GM12875 (cell line): Measurements from ENCODE around the gene CDH13.

Experiments used
- H3K4me3 ChIP-seq: one replicate; pipeline ENCODE4 v1.5.1; 2011; ENCODE audit warnings: low read depth, low read length, control low read depth
- TF ChIP-seq, protein P1 (sequence below): IDR thresholded peaks from 2 replicates; pipeline ENCODE4 v1.5.1; 2011; ENCODE audit warnings: low read depth, mild to moderate bottlenecking, control low read depth, inconsistent platforms, low read length, moderate library complexity, borderline replicate concordance; ENCODE audit not compliant: insufficient read depth

CDH13 gene

DNA sequence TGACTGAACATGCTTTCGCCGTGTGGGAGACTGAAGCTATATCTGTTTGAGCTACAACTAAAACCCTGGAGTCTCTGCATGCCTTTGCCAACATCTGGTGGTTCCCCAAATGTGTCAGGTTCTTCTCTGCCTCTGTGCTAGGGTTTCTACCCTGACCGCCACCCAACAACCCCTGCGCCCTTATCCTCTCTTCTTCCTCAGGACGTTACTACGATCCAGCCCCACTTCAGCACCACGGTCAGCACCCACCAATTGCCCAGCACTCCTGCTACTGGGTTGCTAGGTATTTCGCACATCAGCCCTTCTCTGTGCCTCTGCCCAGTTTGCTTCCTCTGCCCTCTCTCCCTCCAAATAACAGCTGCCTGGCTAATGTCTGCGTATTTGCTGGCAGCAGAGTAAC lies 1074.7 kb downstream of the CDH13 start:
- TF ChIP-seq, protein P1, sequence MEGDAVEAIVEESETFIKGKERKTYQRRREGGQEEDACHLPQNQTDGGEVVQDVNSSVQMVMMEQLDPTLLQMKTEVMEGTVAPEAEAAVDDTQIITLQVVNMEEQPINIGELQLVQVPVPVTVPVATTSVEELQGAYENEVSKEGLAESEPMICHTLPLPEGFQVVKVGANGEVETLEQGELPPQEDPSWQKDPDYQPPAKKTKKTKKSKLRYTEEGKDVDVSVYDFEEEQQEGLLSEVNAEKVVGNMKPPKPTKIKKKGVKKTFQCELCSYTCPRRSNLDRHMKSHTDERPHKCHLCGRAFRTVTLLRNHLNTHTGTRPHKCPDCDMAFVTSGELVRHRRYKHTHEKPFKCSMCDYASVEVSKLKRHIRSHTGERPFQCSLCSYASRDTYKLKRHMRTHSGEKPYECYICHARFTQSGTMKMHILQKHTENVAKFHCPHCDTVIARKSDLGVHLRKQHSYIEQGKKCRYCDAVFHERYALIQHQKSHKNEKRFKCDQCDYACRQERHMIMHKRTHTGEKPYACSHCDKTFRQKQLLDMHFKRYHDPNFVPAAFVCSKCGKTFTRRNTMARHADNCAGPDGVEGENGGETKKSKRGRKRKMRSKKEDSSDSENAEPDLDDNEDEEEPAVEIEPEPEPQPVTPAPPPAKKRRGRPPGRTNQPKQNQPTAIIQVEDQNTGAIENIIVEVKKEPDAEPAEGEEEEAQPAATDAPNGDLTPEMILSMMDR, result no peak
- H3K4me3 ChIP-seq, result no peak overlapping the region

DNA sequence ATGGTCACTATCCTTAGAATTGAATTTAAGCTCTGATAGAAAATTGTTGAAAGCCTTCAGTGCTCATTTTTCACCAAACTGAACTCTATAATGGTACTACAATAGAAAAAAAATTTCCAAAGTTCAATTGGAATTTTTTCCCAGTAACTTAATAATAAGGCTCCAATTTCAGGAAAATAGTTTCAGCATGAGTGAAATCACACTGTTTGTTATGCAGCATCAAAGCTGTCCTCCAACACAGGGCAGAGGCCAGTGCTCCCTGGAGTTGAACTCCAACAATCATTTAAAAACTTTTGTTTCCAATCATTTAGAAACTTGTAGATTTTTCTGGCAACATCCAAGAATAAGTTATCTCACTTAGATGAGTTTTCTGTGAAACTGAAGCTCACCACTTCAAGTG lies 1077.9 kb downstream of the CDH13 start:
- TF ChIP-seq, protein P1, result no peak
- H3K4me3 ChIP-seq, result no peak overlapping the region

DNA sequence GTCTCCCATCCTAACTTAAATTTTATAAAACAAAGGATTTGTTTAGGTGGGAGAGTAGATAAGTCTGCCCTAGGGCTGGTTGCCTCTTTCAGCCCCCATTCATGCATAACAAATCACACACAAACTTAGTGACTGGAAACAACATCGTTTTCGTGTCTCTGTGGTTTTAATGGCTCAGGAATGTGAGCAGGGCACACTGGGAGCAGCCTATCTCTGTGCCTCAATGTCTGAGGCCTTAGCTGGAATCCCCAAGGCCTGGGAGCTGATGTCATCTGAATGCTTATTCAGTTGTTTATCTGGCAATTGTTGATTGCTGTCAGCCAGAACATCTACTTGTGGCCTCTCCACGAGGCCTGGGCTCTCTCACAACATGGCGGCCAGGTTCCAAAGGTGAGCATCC lies 1079.1 kb downstream of the CDH13 start:
- no peak overlapping the region for H3K4me3 ChIP-seq
- TF ChIP-seq, protein P1, result no peak

DNA sequence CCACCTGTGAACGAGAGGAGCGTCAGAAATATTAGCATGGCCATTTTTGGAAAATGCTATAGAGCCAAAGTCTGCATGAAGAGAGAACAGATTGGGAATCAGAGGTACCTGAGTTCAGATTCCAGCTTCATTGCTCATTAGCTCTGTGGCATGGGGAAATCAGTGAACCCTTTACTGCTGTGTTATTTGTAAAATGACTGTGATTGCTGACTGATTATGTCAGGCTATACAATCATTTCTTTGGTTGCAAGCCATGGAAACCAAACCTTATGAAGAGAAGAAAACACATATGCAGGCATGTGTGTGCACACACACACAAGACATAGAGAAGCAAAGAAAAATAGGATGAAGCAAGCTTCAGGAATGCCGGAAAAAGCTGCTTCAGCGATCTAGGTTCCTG lies 1079.6 kb downstream of the CDH13 start:
- TF ChIP-seq, protein P1, result no peak
- no peak overlapping the region for H3K4me3 ChIP-seq

DNA sequence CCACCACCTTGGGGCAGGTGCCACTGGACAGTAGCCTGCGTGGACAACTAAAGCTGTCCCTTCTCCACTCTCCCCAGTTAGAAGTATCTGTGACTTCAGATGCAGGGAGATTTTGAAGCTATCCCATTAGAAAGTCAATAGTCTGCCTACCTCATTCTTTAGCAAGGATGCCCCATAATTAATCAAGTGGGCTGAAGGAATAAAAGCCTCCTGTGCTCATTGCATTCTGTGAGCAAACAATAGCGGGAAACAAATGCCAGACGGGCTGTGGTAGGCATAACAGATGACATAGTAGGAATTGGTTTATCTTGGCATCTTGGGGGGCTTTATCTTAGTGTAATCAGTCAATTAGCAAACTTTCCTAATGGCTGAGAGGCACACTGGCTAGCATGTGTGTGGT lies 1084.3 kb downstream of the CDH13 start:
- TF ChIP-seq, protein P1, result no peak

DNA sequence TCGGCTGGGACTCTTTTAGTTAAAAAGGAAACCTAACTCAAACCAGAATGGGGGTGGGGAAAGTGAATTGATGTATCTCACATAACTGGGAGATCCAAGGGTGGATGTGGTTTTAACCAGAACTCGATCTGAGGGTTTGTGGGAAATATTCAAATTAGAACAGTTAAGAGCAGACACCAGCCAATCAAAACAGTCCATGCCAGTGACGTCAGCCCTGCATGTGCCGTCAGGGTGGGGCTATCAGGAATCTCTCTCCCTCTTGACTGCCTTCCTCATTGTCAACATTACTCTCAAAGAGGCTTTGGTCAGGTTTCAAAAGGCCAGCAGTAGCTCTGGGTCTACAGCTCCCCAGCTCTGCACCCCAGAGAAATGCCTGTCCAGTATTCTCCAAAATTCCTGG lies 1086.8 kb downstream of the CDH13 start:
- H3K4me3 ChIP-seq, result no peak overlapping the region
- TF ChIP-seq, protein P1, result no peak

More for the DNA sequence above, 1084.3 kb downstream of the CDH13 start:
- no peak overlapping the region for H3K4me3 ChIP-seq

DNA sequence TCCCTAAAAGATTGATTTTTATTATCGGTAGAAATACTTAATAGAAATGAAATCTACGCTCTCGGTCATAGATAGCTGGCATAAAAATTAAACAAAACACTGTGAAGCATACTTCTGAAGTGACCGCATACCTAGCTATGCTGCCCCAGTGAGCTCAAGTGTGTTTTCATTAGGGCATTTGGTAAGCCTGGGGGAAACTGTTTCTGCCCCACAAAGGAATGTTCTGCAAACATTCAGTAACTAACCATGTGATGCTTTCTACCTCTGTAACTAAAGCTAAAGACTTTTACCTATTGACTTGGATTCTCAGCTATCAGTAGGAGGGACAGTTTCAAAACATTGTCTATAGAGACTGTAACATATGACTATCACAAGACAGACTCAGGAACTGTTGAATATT lies 1087.5 kb downstream of the CDH13 start:
- TF ChIP-seq, protein P1, result no peak
- H3K4me3 ChIP-seq, result no peak overlapping the region
